HG03442 (cell line): ENCODE data around the gene ASTN1.

Source experiments
- ATAC-seq: cut with Tn5 transposase; IDR thresholded peaks from one replicate; pipeline ENCODE4 v1.9.1; 2021; ENCODE audit warnings: mild to moderate bottlenecking, moderate library complexity; ENCODE audit not compliant: unreplicated experiment

Gene ASTN1

GRCh38 chr1:176885341-176885740, 279.2 kb downstream of the ASTN1 start:
- ATAC-seq: no peak

DNA sequence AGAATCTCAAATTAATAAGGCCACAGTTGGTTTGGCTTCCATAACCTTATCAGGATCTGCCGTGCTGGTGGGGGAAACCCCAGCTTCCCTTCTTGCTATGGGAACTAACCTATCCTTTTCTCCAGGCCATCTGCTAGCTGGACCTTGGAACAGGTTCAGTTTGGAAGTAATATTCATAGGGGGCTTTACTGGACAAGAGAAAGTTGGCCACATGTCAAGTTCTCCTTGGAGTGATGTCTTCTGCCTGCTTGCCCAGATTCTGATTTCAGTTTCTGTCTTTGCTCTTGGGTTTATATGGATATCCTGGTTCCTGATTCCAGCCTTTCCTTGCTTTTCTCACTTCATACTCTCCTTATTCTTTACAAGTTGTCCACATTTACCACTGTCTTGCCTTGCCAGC, 279.6 kb downstream of the ASTN1 start:
- ATAC-seq: no peak

GRCh38 chr1:176884286-176884685, 280.2 kb downstream of the ASTN1 start:
- ATAC-seq: no peak

- peak; percentile 47 for ATAC-seq
These were observed 283.4 kb downstream of the ASTN1 start for GRCh38 chr1:176880955-176881595.

DNA sequence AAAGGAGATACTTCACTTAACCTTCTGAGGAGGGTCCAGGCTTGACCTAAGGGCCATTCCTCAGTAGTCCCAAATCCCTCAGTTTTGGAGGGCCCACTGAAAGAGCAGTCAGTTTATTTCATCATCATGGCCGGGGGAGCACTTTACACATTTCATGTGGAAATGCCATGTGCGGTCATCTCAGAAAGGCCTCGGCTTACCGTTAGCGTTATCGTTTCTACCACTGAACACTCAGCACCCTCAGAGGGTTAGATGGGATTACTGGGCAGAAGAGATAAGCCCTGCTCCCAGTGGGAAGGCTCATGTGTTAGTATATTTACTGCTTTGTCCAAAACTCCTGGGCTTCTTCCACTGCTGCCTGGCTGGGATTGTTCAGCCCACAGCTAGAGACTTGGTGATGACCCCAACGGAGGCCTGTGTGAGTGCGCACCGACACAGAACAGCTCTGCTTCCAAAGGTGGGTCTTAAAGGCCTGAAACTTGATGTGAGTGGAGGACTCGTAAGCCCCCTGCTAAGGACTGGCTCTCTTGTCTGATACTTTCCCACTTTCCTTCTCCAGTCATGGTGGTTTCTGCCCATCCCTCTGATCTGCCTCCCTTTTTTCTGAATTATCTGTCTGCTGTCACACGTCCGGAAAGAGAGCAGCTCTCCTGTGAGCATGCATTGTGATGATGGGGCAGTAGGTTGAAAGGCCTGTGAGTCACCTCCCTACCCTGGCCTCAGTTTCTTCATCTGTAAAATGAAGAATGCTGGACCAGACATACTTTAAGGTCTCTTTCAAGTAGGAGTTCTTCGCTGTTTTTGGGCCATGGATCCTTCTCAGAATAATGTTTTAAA, 284.5 kb downstream of the ASTN1 start:
- no peak for ATAC-seq

GRCh38 chr1:176878750-176879536, 285.6 kb downstream of the ASTN1 start:
- no peak for ATAC-seq

DNA sequence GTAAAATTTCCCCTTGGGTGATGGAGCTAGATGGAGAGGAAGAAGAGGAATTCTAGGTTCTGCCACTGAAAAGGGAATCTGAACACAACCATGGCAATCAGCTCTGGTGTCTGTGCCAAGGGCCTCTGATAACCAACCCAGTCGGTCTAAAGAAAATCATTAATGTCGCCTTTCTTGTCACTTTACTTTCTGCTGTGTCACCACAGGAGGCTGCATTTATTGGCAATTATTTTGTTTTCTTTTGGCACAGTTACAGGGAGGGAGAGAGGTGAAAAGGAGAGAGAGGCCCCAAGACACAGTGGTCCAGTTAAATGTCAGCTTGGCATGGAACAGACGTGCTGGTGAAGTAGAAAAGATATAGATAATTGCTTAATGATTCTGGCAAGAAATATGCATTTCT, 287.0 kb downstream of the ASTN1 start:
- no peak for ATAC-seq

DNA sequence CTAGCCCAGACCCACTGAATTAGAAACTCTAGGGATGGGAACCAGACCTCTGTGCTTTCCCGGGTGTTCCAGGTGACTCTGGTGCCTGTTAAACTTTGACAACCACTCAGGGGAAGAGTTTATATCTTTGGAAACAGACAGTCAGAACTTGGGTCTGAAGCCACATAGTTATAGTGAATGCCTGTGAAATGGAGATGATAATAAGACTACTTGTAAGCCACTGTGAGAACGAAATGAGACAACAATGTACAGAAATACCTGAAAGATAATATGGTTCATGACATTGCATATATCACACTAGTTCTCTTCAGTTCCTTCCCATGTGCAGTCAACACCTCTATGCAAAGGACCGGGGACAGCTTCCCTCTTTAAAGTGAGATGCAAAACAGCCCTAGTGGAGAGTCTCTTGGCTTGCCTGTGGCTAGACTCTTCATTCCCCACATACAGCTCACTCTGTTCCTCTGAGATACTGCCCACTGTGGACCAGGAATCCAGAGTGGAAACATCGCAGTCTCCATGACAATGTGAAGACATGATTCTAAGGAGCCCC, 287.5 kb downstream of the ASTN1 start:
- ATAC-seq: no peak

DNA sequence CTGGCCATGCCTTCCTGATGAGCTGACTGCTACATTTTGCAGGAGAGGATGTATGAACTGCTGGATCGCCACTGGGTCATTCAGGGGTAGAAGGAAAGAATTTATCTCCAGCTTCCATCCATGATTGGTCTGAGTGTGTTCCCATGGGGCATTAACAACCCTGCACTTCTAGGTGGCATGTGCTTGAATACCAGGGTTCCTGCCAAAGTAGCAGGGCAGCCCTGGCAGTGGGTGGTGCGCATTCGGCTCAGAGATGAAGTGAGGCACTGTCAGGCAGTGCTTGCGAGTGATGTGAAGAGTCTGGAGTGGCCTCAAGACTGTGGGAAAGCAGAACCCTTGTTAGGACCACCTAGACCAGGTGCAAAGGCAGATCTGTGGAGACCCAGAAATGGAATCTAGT, 294.9 kb downstream of the ASTN1 start:
- ATAC-seq: no peak

DNA sequence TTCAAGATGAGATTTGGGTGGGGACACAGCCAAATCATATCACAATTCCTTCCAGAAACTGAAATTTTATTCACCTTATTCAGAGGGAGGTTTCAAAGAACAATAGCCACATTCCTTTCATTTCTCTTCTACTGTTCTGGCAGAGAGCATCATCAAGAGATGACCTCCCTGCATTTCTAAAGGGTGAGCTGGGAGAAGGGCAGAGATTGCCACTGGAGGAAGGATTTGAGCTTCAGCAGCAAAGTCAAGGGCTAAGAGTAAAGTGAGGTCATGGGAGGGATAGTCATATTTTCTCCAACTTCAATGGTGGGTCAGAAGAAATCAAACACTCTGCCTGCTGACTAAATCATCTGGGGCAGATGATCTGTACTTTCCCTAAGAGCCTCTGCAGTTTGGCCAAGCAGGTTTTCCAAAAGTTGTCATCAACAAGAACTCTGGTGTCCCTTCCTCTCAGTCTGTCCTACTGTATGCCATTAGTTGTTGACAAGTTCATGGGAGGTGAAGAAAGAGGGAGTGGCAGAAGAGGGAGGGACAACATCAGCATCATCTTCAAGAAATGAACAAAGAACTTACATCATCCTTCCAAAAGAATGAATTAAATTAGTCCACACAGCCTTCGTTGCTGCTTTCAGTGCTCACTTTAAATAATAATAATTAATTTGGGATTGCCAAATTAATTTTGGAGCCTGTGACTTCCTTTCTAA, 298.3 kb downstream of the ASTN1 start:
- ATAC-seq: no peak

DNA sequence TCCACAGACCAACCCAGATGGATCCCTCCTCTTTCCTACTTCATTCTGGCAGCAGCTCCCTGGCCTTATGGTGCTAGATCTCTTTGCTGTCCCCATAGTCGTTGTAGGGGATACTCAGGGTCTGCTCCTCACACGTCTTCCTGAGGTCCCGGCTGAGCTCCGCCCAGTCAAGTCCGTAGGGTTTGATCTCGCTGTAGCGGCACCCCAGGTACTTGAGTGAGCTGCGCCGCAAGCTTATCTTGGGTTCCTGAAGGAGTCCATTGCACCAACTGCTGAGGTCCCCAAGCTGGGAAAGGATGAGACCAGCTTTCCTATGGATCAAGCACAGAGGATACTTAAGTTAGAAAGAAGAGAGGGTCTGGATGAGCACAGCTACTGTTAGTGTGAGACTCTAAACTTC, 300.3 kb downstream of the ASTN1 start:
- ATAC-seq: no peak

DNA sequence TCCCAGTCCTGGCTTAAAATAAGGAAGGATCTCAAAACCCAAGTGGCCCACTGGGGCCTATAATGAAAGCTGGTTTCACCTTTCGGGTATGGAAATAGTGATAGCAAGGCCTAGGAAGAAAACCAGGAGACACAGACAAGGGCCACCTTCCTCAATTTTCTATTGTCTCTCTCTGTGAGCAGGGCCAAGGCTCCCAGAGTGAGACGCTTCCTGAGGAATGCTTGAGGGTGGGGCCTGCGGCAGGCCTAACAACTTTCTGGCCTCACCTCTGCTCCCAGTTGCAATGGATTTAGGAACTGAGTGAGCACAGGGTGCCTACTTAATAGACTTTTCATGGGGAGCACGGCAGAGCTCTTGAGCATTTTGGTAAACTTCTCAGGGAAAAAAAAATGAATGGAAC, 300.9 kb downstream of the ASTN1 start:
- no peak for ATAC-seq

- ATAC-seq: no peak
These were observed 306.0 kb downstream of the ASTN1 start for GRCh38 chr1:176858433-176858916.

- ATAC-seq: no peak
These were observed 306.9 kb downstream of the ASTN1 start for GRCh38 chr1:176857632-176858031.

DNA sequence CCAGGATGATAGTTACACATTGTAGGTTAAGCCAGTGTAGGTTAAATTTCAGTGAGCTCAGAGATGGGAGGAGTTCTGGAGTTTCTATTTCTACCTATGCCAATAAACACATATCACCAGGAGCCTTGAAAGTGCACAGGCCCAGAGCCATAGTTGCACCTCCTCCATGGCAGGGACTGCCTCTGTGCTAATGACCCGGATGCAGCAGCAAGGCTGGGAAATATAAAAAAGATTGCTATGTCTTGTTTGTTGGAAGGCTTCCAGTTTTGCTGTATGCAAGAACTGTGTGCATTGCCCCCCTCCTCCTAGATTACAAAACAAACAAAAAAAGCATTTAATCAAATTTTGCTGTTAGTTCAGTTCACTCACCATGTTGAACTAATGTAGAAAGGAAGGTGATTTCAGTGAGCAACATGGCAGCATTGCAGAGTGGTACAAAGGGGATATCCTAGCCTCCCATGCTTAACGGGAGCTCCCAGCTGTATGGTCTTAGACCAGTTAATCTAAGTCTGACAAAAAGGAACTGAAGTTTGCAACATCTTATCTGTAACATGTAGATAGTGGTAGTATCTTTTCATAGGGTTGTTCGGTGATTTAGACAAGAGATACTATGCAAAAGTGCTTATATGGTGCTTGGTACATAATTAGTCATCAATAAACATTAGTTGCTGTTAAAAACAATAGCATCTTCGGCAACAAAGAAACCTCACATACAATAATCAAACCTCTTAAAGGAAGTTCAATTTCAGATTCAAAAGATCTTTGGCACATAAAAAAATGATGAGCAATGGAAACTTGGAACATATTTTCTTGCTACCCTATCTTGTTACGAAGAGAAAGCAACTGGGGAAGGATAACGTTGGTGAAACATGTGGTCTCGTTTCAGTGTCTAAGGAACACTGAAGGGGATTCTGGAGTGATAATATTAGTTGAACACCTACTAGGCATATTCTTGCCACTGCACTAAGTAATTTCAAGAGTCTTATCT, 309.5 kb downstream of the ASTN1 start:
- ATAC-seq: no peak

GRCh38 chr1:176854121-176854520, 310.4 kb downstream of the ASTN1 start:
- no peak for ATAC-seq

DNA sequence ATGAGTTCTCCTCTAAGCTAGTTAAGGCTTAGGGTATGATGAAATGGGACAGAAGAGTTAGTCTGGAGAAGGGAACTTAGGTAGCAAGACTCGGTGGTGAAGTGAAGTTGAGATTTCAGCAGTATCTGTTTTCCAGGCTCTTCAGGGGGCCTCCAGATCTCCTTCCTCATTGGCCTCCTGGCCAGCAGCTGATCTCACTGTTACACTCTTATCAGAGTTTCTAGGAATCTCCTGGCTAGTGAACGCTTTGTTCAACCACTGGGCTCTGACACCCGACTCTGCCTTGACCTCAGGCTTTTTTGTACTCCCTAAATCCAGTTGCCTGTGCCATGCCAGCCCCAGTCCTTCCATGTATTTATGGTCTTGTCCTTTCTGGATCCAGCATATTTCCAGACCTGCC, 311.0 kb downstream of the ASTN1 start:
- no peak for ATAC-seq

- ATAC-seq: no peak
These were observed 312.4 kb downstream of the ASTN1 start for GRCh38 chr1:176852124-176852523.

GRCh38 chr1:176850871-176851270, 313.6 kb downstream of the ASTN1 start:
- no peak for ATAC-seq
